AG04449 (cell line): Measurements from ENCODE around the gene IGF2BP2.
"Not testable (repeated sequence)": the region's sequence is repeated elsewhere in the genome, so short reads cannot be mapped to it uniquely, and the experiment has no call there.

Source experiments
- CTCF ChIA-PET: fragments of 350-600 bp; formaldehyde crosslinking; extraction: SDS; loops from one replicate; lab custom pipeline; 2021; ENCODE audit warnings: antibody characterized with exemption; lab: Yijun Ruan, JAX
- POLR2A ChIA-PET: fragments of 400-600, 350-600 bp; formaldehyde crosslinking; extraction: SDS; loops from one replicate; lab custom pipeline; 2020; ENCODE audit warnings: antibody characterized with exemption, inconsistent platforms; lab: Yijun Ruan, JAX
- DNase-seq: peaks from one replicate; pipeline ENCODE4 v3.0.0-alpha.2; 2010; ENCODE audit warnings: low read depth, low spot score
- H3K4me3 ChIP-seq: 2 replicates; pipeline ENCODE4 v1.5.1; 2011; ENCODE audit warnings: low read depth, mild to moderate bottlenecking, control low read depth, low read length
- TF ChIP-seq, protein P1 (sequence below): IDR thresholded peaks from one replicate; pipeline ENCODE4 v1.5.1; 2011; ENCODE audit warnings: mild to moderate bottlenecking, moderate library complexity, low read length, control low read depth, inconsistent platforms; ENCODE audit not compliant: insufficient read depth; ENCODE audit errors: missing control alignments

The IGF2BP2 gene

DNA sequence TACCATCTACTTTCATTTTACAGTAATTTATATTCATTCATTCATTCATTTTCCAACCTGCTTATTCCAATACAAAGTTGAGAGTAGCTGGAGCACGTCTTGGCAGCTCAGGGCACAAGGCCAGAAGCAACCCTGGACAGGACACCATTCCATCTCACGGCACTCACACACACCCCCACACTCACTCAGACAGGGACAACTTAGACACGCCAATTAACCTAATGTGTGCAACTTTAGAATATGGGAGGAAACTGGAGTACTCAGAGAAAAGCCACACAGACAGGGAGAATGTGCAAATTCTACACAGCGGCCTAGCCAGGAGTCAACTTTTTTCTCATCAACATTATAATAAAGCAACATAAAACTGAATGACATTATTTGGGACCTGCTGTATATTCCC, 46.7 kb downstream of the IGF2BP2 start:
- no peak for DNase-seq
- H3K4me3 ChIP-seq = no peak overlapping the region
- POLR2A ChIA-PET = no interaction called here
- TF ChIP-seq, protein P1, sequence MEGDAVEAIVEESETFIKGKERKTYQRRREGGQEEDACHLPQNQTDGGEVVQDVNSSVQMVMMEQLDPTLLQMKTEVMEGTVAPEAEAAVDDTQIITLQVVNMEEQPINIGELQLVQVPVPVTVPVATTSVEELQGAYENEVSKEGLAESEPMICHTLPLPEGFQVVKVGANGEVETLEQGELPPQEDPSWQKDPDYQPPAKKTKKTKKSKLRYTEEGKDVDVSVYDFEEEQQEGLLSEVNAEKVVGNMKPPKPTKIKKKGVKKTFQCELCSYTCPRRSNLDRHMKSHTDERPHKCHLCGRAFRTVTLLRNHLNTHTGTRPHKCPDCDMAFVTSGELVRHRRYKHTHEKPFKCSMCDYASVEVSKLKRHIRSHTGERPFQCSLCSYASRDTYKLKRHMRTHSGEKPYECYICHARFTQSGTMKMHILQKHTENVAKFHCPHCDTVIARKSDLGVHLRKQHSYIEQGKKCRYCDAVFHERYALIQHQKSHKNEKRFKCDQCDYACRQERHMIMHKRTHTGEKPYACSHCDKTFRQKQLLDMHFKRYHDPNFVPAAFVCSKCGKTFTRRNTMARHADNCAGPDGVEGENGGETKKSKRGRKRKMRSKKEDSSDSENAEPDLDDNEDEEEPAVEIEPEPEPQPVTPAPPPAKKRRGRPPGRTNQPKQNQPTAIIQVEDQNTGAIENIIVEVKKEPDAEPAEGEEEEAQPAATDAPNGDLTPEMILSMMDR = no peak
- CTCF ChIA-PET = interaction anchor here (3.9 to 7.6 kb wide), 2 partner anchors 12 to 118 kb away, joined by 21 to 146 read pairs; no protein-coding TSS in a partner anchor

DNA sequence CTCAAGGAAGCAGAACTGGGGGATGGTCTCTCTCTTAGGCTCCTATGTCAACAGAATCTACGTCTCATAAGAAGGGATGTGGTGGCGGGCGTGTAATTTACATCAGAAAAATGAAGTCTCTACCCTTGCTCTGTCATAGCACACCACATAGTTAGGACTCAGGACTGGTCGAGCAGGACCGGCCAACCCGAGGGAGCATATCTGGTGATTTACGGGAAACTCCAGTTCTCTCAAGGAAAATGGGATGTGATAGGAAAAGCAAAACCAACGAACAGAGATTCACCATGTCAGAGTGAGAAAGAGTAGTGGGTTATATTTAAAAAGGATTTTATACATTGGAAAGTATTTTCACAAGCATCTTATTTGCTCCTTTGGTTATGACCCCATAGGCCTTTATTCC, 54.7 kb downstream of the IGF2BP2 start:
- ChIA-PET CTCF (interaction anchor here (1.0 to 8.6 kb wide), 8 partner anchors 8 to 110 kb away, joined by 5 to 146 read pairs (median 18); no protein-coding TSS in a partner anchor), POLR2A (no interaction called here)
- no peak overlapping the region for H3K4me3 ChIP-seq
- TF ChIP-seq, protein P1 = no peak
- DNase-seq = no peak

DNA sequence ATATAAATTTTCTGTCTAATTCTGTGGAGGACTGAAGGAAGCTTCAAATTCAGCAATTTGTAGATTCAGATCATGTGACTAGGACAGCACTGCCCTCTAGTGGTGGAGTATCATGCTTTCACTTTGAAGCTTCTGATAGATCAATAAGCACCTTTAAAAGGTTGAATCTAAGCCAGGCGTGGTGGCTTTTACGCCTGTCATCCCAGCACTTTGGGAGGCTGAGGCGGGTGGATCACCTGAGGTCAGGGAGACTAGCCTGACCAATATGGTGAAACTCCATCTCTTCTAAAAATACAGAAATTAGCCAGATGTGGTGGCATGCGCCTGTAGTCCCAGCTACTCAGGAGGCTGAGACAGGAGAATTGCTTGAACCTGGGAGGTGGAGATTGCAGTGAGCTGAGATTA, 56.3 kb downstream of the IGF2BP2 start:
- H3K4me3 ChIP-seq, DNase-seq, POLR2A ChIA-PET: not testable (repeated sequence)
- CTCF ChIA-PET = interaction anchor here (0.6 to 8.6 kb wide), 44 partner anchors 10 to 176 kb away, joined by 3 to 146 read pairs (median 5); no protein-coding TSS in a partner anchor
- TF ChIP-seq, protein P1 = peak; percentile 58

DNA sequence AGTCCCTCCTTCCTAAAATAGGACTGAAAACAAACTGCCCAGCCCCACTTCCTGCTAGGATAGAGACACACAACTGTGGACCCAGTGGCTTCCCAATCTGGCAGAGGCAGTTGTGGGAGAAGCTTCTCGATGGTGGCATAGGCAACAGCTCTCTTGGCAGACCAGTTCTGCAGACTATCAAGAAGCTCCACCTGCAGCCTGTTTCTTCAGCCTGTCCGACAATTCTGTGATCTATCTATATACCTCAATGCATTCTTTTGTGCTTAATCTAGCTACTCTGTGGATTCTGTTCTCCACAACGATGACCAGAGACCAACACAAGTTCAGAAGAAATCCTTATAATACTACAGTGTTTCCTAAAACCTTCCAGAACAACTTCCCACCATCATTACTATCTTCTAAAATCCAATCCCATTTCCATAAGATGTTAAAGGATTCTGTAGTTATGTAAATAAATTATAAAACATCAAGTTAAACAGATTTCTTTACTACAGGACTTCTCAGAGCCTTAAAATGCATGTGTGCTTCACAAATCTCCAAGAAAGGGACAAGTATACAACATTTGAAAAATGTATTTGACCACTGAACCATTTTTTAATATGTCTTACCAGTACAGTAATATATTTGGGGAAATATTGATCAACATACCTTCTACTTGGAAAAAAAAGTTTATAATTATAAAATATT, 57.7 kb downstream of the IGF2BP2 start:
- H3K4me3 ChIP-seq = no peak overlapping the region
- TF ChIP-seq, protein P1 = no peak
- CTCF ChIA-PET = interaction anchor here (1.1 to 9.2 kb wide), 8 partner anchors 10 to 177 kb away, joined by 3 to 146 read pairs (median 18); no protein-coding TSS in a partner anchor
- POLR2A ChIA-PET = no interaction called here
- DNase-seq = no peak

DNA sequence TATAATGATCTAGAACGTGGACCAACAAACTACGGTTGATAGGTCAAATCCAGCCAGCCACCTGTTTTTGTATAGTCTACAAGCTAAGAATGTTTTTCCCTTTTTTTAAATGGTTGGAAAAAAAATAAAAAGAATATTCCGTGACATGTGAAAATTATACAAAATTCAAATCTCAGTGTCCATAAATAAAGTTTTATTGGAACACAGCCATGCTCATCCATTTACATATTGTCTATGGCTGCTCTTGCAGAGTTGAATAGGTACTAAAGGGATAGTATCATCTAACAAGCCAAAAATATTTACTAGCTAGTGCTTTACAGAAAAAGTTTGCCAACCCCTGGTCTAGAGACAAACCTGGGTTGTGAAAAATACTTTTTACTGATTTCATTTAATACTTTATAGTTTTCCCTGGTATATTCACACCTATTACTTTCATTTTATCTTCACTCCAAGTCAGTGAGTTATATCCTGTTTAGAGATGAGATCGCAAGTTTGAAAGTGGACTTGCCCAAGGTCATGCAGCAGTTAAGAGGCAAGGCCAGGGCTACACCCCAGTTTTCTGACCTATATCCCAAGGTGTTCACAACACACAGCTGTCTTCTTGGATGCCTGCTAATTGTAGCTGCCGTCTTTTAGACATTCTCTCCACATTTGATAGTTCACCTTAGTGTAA, 58.4 kb downstream of the IGF2BP2 start:
- CTCF ChIA-PET = interaction anchor here (0.9 to 9.2 kb wide), 7 partner anchors 9 to 177 kb away, joined by 3 to 146 read pairs (median 11); no protein-coding TSS in a partner anchor
- POLR2A ChIA-PET = interaction anchor here (0.6 kb wide), 1 partner anchor 30 kb away, joined by 4 read pairs; no protein-coding TSS in a partner anchor
- TF ChIP-seq, protein P1 = no peak
- no peak for DNase-seq
- no peak overlapping the region for H3K4me3 ChIP-seq

DNA sequence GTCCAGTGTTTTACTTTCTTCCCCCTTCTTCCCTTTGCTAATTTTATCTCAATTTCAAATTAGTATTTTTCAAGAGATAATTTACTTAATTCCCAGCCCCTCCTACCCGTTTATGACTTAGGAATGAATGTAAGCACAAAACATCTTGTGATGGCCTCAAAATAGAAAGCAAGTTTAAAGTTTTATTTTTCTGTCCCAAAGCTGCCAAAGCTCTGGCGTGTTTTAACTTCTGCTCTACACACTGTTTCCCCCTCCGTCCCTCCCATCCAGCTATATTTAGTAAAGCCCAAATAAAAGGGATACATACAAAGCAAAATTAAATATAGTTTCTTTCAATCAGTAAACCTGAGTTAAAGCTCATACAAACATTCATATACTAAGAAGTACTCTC, 59.9 kb downstream of the IGF2BP2 start:
- no peak overlapping the region for H3K4me3 ChIP-seq
- no peak for DNase-seq
- TF ChIP-seq, protein P1 = no peak
- ChIA-PET POLR2A (no interaction called here), CTCF (interaction anchor here (1.5 to 9.2 kb wide), 4 partner anchors 13 to 104 kb away, joined by 3 to 146 read pairs (median 59); no protein-coding TSS in a partner anchor)
